ENCODE data around the gene CRY1.

GRCh38 chr12:107081778-107082177 is 11.6 kb downstream of the CRY1 start:
- TF ChIP-seq CTCF (optimal IDR thresholded peaks at IDR 0.05 in 1 of 3, IDR thresholded peaks at IDR 0.05 in 1 of 3, conservative IDR thresholded peaks at IDR 0.05 in 1 of 3; ENCODE audit: extremely low read depth in 1 of 3, insufficient read depth in 2 of 3, low read length in 3 of 3) (no peak), EZH2 (IDR thresholded peaks at IDR 0.05; ENCODE audit: low read length) (no peak)
